Kidney epithelial cell (primary cell): ENCODE results near the gene GRHPR. TPM values are rescaled to one million over a fixed set of nuclear protein-coding genes. Genes with fewer than 3 reads are reported as not detected.

Experiments used
- DNase-seq: peaks from one replicate; pipeline ENCODE4 v3.0.0-alpha.2; 2010; ENCODE audit warnings: low read depth
- H3K27me3 ChIP-seq: 2 replicates; pipeline ENCODE4 v1.6.0; 2011; ENCODE audit warnings: low read length; ENCODE audit not compliant: control insufficient read depth, insufficient read depth
- H3K36me3 ChIP-seq: 2 replicates; pipeline ENCODE4 v1.5.1; 2011; ENCODE audit warnings: low read length; ENCODE audit not compliant: control insufficient read depth, insufficient read depth
- H3K4me3 ChIP-seq: 2 replicates; pipeline ENCODE4 v1.5.1; 2011; ENCODE audit warnings: low read depth, mild to moderate bottlenecking, control low read depth, low read length
- total RNA-seq: library from RNA; depleted of rRNA; stranded (reverse); fragments of >200 nt; gene quantifications from 2 replicates; pipeline ENCODE4 v1.2.3, GENCODE V29; 2015
- TF ChIP-seq, protein P1 (sequence below): IDR thresholded peaks from 2 replicates; pipeline ENCODE4 v1.5.1; 2011; ENCODE audit warnings: mild to moderate bottlenecking, moderate library complexity, low read length, control low read depth, inconsistent platforms; ENCODE audit not compliant: insufficient read depth, poor library complexity, severe bottlenecking

GRHPR gene
- total RNA-seq, 1 donor from 2014 or later: 142 TPM

DNA sequence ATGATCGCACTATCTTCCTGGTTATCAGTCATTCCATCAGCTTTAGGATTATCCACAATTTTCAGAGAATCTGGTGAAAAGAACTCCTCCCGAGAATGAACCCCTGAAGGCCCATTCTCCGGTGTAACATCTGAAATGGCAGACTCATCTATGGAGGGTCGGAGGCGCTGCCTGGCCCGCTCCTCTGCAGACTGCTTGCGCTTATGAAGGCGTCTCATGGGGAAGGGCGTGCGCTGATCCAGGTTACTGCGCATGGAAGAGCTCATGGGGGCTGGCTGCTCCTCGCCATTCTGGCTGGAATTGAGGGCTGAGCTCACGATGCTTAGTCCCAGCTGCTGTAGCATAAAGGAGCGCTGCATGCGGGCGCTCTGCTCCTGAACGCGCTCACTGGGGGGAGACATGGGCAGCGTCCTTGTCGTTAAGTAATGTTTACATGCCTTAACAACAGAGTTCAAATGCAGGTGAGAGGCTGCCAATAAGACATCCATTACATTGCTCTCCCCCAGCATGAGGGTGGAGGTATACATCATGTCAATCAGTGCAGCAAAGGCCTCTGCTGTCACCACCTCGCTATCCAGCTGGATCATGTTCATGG is 19.4 kb downstream of the GRHPR start:
- no peak for DNase-seq
- TF ChIP-seq, protein P1, sequence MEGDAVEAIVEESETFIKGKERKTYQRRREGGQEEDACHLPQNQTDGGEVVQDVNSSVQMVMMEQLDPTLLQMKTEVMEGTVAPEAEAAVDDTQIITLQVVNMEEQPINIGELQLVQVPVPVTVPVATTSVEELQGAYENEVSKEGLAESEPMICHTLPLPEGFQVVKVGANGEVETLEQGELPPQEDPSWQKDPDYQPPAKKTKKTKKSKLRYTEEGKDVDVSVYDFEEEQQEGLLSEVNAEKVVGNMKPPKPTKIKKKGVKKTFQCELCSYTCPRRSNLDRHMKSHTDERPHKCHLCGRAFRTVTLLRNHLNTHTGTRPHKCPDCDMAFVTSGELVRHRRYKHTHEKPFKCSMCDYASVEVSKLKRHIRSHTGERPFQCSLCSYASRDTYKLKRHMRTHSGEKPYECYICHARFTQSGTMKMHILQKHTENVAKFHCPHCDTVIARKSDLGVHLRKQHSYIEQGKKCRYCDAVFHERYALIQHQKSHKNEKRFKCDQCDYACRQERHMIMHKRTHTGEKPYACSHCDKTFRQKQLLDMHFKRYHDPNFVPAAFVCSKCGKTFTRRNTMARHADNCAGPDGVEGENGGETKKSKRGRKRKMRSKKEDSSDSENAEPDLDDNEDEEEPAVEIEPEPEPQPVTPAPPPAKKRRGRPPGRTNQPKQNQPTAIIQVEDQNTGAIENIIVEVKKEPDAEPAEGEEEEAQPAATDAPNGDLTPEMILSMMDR: no peak
- Histone ChIP-seq H3K36me3 (peaks cover 6% of the 10 kb centered on the region), H3K4me3 (no peak overlapping the region), H3K27me3 (no peaks in the 10 kb centered on the region)

DNA sequence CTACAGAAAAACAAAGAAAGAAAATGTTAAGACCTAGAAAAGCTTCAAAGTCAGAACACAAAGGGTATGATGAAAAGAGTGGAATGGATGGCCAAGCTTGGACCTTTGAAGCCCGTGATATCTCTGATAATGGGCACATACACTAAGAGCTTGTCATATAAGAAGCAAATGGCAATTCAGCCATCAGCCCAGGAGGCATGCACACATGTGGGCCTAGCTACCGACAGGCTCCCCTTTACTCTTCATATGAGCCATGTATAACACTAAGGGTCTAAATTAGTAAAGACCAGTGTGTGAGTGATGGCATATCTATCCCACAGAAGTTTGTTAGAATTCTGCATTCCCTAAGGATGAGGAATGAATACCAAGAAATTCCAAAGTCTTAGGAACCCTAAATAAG is 20.1 kb downstream of the GRHPR start:
- peaks cover 2% of the 10 kb centered on the region for H3K36me3 ChIP-seq
- TF ChIP-seq, protein P1: no peak
- no peaks in the 10 kb centered on the region for H3K27me3 ChIP-seq
- H3K4me3 ChIP-seq: no peak overlapping the region
- no peak for DNase-seq

DNA sequence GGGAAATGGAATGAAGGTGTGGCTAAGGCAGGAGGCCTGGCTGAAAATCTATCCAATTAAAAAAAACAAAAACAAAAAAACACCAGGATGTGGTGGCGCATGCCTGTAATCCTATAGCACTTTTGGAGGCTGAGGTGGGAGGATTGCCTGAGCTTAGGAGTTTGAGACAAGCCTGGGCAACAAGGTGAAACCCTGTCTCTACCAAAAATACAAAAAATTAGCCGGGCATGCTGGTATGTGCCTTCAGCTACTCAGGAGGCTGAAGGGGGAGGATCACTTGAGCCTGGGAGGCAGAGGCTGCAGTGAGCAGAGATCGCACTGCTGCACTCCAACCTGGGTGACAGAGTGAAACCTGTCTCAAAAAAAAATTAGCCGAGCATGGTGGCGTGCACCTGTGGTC is 21.1 kb downstream of the GRHPR start:
- H3K36me3 ChIP-seq: peaks cover 2% of the 10 kb centered on the region
- no peak overlapping the region for H3K4me3 ChIP-seq
- H3K27me3 ChIP-seq: no peaks in the 10 kb centered on the region
- no peak for DNase-seq
- TF ChIP-seq, protein P1: no peak

DNA sequence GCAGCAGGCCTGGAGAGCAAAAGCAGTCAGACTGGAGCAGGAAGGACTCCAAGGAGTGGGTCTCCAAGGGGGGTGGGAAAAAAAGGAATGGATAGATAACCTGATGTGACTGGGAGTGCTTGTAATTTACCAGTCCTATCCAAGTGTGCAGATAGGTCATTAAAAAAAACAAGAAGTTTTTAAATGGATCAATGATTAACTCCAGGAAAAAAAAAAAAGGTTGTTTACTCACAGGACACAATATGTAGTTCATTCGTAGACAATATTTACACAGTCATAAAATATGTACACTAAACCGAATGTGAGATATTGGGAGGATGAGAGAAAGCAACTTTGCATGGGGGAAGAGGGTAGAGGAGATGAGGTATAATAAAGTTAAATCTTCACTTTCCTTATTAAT is 22.4 kb downstream of the GRHPR start:
- peaks cover 2% of the 10 kb centered on the region for H3K36me3 ChIP-seq
- TF ChIP-seq, protein P1: no peak
- H3K27me3 ChIP-seq: no peaks in the 10 kb centered on the region
- no peak for DNase-seq
- no peak overlapping the region for H3K4me3 ChIP-seq

DNA sequence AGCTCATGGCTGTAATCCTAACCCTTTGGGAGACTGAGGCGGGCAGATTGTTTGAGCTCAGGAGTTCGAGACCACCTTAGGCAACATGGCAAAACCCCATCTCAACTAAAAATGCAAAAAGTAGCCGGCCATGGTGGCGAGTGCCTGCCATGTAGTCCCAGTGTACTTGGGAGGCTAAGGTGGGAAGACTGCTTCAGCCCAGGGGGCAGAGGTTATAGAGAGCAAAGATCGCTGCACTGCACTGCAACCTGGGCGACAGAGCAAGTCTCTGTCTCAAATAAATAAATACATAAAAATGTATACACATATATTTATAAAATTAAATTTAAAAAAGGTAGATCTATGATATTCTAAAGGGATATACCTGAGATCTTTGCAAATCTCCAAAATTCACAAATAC is 23.3 kb downstream of the GRHPR start:
- TF ChIP-seq, protein P1: no peak
- DNase-seq: no peak
- no peak overlapping the region for H3K4me3 ChIP-seq
- H3K27me3 ChIP-seq: no peaks in the 10 kb centered on the region
- H3K36me3 ChIP-seq: no peaks in the 10 kb centered on the region

DNA sequence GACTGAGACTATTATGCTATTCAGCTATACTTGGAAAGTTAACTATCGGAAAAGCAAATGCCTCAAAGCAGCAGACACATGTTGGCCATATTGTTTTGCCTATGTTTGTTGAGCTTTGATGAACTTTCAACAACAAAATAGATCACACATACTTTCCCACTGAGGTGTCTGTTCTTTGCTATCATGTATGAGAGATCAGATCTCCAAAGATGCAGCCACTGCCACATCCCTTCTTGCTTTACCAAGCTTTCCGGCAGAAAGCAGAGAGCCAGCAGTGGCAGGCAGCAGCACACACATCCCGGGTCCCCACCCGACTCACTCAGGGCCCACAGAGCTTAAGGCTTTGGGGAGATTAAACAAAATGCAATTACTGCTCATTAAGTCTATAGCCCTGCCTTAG is 23.9 kb downstream of the GRHPR start:
- Histone ChIP-seq H3K4me3 (no peak overlapping the region), H3K27me3 (no peaks in the 10 kb centered on the region), H3K36me3 (no peaks in the 10 kb centered on the region)
- no peak for DNase-seq
- TF ChIP-seq, protein P1: no peak
